Effector CD4-positive, alpha-beta T cell (primary cell): Measurements from ENCODE around the gene PFKP.
"Not testable (repeated sequence)": the region's sequence is repeated elsewhere in the genome, so short reads cannot be mapped to it uniquely, and the experiment has no call there.

Experiments
- DNase-seq: peaks from one replicate; pipeline ENCODE4 v3.0.0-alpha.2; 2020

PFKP gene

GRCh38 chr10:3100093-3100792 is 32.9 kb downstream of the PFKP start:
- DNase-seq, result no peak

- DNase-seq, result no peak
Observed at GRCh38 chr10:3100856-3101640, 33.7 kb downstream of the PFKP start.

GRCh38 chr10:3102720-3103427 is 35.5 kb downstream of the PFKP start:
- no peak for DNase-seq

GRCh38 chr10:3103646-3104045 is 36.3 kb downstream of the PFKP start:
- no peak for DNase-seq

- no peak for DNase-seq
Observed at GRCh38 chr10:3104251-3104918, 37.0 kb downstream of the PFKP start.

- no peak for DNase-seq
Observed at GRCh38 chr10:3105166-3105565, 37.8 kb downstream of the PFKP start.

- DNase-seq, result no peak
Observed at GRCh38 chr10:3105905-3106304, 38.6 kb downstream of the PFKP start.

GRCh38 chr10:3106328-3106727 is 39.0 kb downstream of the PFKP start:
- DNase-seq, result not testable (repeated sequence)

GRCh38 chr10:3106928-3107425 is 39.6 kb downstream of the PFKP start:
- no peak for DNase-seq

- no peak for DNase-seq
Observed at GRCh38 chr10:3107426-3107961, 40.1 kb downstream of the PFKP start.

- no peak for DNase-seq
Observed at GRCh38 chr10:3108033-3108432, 40.7 kb downstream of the PFKP start.

- no peak for DNase-seq
Observed at GRCh38 chr10:3108575-3109105, 41.3 kb downstream of the PFKP start.

GRCh38 chr10:3109196-3109595 is 41.8 kb downstream of the PFKP start:
- no peak for DNase-seq

- DNase-seq, result no peak
Observed at GRCh38 chr10:3109633-3110032, 42.3 kb downstream of the PFKP start.

- DNase-seq, result no peak
Observed at GRCh38 chr10:3110782-3111620, 43.7 kb downstream of the PFKP start.

- no peak for DNase-seq
Observed at GRCh38 chr10:3111621-3112163, 44.3 kb downstream of the PFKP start.

- no peak for DNase-seq
Observed at GRCh38 chr10:3113343-3113720, 46.0 kb downstream of the PFKP start.

GRCh38 chr10:3115685-3116084 is 48.3 kb downstream of the PFKP start:
- DNase-seq, result no peak

GRCh38 chr10:3116508-3117100 is 49.3 kb downstream of the PFKP start:
- DNase-seq, result no peak

- DNase-seq, result no peak
Observed at GRCh38 chr10:3117486-3117885, 50.1 kb downstream of the PFKP start.

- DNase-seq, result no peak
Observed at GRCh38 chr10:3118641-3119091, 51.3 kb downstream of the PFKP start.
